CD4-positive, alpha-beta T cell treated with Interferon gamma for 1 hour (primary cell): Measurements from ENCODE around the gene NKAP.
A peak's percentile ranks its signal among the peaks of the same experiment; 100 is the strongest.
"Not testable (repeated sequence)": the region's sequence is repeated elsewhere in the genome, so short reads cannot be mapped to it uniquely, and the experiment has no call there.

Experiments used
- DNase-seq: peaks from one replicate; pipeline ENCODE4 v3.0.0-alpha.2; 2020

The NKAP gene

DNA sequence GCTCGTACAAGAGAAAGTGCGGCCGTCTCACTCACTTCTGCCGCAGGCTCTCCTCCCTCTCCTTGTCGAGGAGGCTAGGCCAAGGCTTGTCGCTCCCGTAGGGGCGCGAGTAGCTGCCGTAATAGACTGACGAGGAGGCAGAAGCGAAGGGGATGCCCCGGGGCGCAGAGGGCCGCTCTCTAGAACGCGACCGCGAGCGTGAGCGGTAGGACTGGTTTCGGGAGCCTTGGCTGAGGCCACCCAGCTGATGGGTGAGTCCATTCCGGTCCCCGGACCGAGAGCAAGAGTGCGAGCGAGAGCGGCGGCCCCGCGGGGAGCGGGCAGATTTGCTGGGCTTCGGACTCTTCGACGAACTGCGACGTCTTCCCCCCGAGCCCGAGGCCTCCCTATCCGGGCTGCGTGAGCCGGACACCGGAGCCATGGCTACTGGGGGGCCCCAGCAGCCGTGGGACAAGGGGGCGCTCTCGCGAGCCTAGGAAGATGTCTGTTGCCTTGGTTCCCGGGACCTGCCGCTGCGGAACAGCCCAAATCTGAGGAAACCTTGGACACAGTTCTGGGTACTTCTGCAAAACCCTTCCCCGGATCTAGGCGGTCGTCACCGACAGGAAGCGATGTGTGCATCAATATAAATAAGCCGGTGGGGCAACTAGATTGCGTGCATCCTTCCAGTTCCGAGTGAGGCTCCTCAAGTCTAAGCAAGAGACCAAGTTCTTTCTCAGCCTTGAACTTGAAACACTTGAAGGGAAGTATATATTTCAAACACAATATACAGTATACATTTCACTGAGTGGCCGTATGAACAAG is at the start of gene NKAP:
Gene NKAP, minus strand, starts transcription at position 567 of the 804 bp plus-strand sequence. Its CDS starts 146 bp downstream, at position 421.
- DNase-seq = peak; percentile 79

DNA sequence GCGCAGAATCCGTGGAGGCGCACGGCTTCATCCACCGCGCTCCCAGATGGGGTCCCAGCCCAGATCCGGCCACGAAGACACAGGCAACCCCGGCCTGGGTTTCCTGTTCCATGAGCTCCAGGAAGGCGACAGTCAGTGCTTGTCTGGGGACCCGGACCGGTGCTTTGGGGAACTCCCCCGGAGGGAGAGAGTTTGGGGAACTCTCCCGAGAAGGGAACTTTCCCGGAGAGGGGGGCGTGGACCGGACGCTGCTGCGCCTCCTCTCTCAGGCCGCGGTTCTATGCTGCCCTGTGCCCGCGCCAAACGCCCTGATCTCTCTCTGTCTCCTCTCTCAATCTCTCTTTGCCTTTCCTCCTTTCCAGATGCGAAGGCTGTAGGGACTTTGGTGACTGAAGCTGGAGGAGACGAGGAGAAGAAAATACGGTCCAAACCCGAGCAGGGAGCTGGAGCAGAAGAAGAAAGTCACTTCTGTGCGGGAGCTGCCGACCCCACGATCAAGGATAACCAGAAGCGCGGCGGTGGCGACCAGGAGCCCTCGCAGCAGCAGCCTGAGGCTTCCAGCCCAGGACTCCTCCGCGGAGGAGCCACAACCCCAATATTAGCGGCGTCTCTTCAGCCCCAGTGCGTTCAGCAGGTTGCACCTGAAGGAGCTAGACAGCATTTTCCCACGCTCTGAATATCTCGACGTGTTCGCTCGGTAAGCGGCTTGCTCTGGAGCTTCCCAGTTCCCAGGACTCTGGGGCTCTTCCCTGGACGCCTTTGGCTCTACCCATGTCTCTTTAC is 47.6 kb upstream of the NKAP start:
- no peak for DNase-seq

DNA sequence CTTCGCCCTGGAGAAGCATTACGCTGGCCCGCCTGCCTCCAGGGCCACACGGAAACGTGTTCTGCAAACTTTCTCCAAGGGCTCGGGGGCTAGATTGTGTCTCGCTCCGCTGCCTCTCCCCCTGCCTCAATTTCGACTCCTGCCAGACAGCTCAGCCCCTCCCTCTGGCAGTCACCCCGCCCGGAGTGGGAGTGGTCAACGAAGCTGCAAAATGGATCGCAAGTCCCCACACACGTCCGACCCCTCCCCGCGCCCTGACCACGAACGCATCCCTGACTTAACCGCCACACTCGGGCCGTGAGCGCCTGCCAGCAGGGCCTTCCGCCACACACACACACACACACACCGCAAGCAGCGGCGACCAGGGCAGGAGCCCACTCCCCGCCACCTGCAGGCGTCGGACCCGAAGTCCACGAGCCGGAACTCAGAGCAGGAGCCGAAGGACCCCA is 47.0 kb upstream of the NKAP start:
- DNase-seq = no peak

DNA sequence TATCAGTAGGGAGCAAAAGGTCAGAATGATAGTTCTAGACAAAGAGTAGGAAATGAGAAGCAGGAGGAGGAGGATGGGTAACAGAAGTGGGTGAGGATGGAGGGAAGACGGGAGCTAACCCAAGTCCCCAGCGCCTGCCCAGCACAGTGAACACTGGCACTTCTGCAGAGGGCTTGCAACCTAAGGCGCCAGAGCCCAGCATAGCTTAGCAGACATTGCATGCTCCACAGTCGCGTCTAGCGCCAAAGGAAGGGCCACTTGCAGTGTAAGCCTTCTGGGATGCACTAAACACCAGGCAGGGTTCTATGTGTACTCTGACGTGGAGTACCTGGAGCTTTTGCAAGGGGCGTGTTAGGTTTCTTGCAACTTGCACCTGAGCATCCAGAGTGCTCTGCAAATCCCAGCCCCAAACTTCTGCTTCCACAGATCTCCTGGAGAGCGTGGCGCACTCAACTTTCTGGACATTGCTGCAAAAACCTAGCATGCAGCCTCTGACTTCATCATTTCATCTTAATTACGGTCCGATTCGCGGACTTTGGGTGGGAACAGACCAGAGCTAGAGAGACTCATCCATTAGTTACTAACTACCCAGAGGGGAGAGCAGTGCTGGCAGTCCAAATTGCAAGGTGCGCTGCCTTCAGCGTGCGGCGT is 46.5 kb upstream of the NKAP start:
- DNase-seq = no peak

DNA sequence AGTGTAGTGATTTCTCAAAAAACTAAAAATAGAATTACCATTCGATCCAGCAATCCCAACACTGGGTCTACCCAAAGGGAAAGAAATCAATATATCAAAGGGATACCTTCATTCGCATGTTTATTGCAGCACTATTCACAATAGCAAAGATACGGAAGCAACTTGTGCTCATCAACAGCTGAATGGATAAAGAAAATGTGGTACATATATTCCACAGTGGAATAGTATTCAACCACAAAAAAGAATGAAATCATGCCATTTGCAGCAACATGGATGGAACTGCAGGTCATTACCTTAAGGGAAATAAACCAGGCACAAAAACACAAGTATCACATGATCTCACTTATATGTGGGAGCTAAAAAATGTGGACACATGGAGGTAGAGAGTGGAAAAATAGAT is 42.7 kb upstream of the NKAP start:
- DNase-seq = no peak

DNA sequence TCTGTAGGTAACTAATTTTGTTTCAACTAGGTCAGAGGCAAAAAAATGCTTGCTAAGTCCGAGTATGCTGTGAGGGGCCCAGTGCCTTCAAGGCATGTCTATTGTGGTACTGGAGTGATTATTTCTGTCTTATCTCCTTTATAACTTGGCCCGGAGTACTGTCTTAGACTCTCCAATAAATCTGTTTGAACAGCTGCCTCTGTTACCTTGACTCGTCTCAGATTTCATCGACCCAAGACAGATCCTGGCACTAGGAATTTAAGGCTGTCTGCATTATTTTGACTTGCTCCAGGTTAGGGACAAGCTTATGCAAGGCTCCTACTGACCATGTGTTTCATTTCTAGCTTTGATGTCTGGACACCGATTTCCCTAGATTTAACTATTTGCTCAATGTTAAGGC is 41.1 kb upstream of the NKAP start:
- DNase-seq = no peak

DNA sequence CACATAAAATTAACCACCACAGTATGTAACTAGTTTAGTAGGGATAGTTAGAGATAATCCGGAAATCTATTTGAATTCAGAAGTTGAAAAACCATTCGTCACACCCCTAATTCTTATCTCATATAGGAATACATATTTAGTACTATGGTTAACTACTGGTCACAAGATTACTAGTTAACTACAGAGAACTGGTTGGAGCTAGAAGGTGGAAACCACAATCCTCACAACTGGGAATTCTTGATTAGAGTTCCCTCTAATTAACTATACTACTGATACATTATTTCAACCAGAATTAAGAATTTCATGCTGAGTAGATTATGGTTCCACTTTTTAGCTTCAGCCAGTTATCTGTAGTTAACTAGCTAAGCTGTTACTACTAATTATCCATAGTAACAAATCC is 39.9 kb upstream of the NKAP start:
- DNase-seq = no peak

DNA sequence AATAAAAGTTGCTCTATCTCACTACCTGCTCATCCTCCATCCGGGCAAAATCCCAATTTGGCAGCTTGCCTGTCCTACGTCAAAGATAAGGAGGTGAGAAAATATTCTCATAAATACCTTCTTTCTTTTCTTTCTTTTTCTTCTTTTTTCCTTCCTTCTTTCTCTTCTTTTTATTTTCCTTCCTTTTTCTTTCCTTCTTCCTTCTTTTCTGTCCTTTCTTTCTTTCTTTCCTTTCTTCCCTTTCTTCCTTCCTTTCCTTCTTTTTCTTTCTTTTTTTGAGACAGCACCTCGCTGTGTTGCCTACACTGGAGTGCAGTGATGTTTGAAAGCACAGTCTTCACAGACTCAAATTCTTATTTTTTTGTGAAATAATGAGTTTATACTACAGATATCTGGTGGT is 38.6 kb upstream of the NKAP start:
- DNase-seq = no peak

DNA sequence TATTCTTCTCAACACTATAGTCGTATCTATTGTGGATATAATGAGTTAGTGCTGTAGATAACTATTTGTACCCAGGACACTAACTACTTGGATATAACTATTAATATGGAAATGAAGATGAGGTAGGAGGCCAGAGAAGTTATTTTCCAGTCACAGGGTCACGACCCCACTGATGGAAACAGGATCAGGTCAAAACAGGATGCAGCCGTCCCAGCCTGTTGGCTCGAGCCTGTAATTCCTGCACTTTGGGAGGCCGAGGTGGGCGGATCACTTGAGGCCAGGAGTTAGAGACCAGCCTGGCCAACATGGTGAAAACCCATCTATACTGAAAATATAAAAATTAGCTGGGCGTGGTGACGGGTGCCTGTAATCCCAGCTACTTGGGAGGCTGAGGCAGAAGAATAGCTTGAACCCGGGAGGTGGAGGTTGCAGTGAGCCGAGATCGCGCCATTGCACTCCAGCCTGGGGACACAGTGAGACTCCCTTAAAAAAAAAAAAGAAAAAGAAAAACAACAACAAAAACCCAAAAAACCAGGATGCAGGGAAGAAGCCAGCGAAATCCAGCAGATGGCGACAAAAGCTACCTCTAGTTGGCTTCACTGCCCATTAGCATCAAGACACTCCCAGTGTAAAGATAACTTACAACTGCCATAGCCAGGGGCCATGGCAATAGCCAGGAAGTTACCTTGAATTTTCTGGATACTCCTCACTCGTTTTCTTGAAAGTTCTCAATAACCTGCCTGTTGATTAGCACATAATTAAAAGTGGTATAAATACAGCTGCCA is 37.9 kb upstream of the NKAP start:
- DNase-seq = no peak

DNA sequence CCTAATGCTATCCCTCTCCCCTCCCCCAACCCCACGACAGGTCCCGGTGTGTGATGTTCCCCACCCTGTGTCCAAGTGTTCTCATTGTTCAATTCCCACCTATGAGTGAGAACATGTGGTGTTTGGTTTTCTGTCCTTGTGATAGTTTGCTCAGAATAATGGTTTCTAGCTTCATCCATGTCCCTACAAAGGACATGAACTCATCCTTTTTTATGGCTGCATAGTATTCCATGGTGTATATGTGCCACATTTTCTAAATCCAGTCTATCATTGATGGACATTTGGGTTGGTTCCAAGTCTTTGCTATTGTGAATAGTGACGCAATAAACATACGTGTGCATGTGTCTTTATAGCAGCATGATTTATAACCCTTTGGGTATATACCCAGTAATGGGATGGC is 33.6 kb upstream of the NKAP start:
- DNase-seq = not testable (repeated sequence)

DNA sequence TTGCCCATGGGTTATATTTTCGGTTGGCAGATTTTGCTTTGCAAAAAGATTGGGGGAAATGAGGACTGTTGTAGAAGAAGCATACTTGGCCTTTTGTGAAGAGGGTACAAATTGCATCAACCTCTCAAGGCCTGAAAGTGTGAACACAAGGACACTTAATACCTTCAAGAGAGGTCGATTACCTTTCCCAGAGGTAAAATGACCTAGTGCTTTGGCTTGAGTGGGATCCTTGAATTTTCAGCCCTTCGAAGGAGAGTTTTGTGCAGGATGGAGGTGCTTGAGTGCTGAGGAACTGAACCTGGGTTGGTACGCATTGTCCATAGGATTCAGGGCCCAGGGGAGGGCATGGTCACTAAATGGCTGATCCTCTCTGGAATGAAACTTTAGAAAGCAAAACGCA is 27.6 kb upstream of the NKAP start:
- no peak for DNase-seq

DNA sequence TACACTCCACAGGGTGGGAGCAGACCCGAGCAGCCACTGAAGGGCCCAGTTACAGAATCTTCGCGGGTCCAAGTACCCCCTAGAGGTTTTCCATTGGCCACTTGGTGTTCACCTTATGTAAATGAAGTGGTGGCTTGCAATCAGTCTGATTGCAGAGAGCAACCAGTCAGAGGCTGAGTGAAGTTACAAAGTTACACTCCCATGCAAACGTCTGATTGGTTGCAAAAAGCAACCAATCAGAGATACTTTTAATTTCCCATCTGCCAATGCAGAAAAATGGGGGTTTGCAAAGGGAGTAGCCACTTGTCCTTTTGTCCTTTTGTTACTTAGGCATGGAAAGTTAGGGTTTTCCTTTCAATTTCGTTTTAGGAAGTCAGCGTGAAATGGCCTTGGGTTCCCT is 27.0 kb upstream of the NKAP start:
- DNase-seq = no peak

DNA sequence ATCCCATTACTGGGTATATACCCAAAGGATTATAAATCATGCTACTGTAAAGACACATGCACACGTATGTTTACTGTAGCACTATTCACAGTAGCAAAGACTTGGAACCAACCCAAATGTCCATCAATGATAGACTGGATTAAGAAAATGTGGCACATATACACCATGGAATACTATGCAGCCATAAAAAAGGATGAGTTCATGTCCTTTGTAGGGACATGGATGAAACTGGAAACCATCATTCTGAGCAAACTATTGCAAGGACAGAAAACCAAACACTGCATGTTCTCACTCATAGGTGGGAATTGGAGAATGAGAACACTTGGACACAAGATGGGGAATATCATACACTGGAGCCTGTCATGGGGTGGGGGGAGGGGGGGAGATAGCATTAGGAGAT is 23.3 kb upstream of the NKAP start:
- not testable (repeated sequence) for DNase-seq

DNA sequence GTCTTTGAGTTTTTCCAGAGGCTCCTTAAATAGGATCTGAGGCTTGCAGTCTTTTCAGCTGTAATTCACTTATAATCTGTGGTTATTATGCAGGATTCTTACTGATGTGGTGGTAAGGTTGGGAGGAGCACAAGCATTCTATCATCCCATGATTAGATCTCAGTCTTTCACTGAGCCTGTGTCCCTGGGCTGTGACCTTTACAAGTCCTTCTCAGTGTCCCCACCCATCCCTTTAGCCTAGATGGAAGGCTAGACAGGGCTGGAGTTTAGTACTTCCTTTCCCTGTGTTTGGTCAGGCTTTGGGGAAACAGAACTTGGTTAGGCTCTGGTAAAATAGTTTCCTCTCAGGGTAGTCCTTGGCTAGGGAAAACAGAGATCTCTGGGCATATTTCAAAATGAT is 17.1 kb upstream of the NKAP start:
- DNase-seq = no peak

DNA sequence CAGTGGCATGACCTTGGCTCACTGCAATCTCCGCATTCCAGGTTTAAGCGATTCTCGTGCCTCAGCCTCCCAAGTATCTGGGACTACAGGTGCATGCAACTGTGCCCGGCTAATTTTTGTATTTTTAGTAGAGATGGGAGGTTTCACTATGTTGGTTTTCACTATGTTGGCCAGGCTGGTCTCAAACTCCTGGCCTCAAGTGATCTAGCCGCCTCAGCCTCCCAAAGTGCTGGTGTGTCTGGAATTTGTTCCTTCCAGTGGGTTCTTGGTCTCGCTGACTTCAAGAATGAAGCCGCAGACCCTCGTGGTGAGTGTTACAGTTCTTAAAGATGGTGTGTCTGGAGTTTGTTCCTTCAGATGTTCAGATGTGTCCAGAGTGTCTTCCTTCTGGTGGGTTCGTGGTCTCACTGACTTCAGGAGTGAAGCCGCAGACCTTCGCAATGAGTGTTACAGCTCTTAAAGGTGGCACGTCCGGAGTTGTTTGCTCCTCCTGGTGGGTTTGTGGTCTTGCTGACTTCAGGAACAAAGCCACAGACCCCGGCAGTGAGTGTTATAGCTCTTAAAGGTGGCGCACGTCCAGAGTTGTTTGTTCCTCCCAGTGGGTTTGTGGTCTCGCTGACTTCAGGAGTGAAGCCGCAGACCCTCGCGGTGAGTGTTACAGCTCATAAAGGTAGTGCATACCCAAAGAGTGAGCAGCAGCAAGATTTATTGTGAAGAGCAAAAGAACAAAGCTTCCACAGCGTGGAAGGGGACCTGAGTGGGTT is 12.4 kb upstream of the NKAP start:
- DNase-seq = peak; percentile 53

DNA sequence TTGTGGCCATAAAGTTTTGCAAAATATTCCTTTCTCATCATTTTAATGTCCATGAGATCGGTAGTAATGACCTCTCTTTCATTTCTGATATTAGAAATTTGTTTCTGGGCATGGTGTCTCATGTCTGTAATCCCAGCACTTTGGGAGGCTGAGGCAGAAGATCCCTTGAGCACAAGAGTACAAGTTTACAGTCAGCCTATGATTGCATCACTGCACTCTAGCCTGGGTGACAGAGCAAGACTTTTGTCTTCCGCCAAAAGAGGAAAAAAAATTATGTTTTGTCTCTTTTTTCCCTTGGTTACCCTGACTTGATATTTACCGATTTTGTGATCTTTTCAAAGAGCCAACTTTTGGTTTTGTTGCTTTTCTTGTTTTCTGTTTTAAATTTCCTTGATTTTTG is 10.8 kb upstream of the NKAP start:
- DNase-seq = no peak

DNA sequence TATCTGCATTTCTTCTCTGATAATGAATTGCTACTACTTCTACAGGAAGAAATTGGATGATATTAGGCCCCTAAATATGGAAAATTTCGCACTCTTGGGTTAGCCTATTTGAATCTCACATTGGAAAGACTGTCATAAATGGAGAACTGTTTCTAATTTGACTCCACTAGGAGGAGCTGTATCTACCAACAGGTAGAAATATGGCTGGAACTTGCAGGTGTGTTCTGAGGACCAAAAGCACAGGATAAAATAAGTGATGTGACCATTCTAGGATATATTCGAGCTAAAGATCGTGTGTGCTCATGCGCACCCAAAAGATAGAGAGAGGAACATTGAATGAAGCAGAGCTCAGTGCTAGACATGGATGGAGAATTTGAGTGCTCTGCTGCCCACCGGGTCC is 4.8 kb upstream of the NKAP start:
- DNase-seq = no peak

DNA sequence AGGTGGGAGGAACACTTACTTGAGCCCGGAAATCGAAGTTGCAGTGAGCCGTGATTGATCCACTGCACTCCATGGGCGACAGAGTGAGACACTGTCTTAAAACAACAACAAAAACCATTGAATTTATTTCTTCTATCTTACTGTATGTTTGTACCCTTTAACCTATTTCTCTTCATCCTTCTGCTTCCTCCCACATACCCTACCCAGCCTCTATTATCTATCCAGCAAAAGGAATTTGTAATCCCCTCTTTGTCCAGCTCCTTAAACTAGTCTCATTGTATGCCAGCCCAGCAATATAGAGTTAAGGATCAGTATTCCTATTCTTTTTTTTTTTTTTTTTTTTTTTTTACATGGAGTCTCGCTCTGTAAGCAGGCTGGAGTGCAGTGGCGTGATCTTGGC is 1.9 kb upstream of the NKAP start:
- DNase-seq = no peak

DNA sequence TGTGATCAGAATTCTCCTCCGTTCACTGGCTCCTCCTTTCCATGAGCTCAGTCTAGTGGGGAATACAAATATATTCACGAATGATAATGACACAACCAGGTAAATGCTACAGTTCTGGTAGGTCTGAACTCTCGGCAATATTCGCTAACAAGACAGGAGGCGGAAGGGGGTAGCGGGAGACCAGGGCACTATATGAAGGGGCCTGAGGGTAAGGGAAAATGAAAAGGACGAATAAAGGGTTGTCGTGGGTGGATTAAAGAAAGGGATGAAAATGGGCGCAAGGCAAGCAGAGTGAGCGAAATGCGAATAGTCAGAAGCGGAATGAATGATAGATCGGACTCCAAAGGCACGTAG is 743 bp downstream of the NKAP start:
- DNase-seq = no peak

DNA sequence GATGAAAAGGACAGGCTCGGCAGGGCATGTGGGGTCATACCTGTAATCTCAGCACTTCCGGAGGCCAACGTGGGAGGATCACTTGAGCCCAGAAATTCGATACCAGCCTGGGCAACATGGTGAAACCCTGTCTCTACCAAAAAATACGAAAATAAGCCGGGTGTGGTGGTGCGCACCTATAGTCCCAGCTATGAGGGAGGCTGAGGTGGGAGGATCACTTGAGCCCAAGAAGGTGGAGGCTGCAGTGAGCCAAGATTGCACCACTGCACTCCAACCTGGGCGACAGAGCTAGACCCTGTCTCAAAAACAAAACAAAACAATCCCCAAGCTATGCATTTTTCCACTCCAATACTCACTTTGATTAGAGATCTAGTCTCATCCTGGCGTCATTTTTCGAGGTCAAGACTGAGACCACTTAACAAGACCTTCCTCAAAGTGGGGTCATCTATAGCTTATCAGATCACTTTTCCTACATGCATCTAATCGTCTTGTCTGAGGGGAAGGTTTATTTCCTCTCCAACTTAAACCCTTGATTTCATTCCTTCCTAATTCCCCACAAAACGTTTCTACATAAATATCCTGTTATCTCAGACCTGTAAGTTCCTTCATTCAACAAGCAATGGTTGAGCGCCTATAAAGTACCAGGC is 1.3 kb downstream of the NKAP start:
- no peak for DNase-seq

DNA sequence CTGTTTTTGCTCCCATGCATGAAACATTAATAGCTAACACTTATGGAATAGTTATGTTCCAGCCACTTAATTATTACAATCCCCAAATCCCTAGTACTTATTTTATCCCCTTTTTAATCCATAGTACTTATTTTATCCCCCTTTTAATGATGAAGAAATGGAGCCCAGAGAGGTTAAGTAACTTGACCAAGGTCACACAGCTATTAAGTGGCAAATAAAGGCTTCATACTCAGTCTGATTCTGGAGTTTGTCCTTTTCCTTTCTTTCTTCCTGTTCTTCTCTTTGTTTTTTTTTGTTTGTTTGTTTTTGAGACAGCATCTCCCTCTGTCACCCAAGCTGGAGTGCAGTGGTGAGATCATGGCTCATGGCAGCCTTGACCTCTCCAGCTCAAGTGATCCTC is 2.2 kb downstream of the NKAP start:
- no peak for DNase-seq
